B cell (primary cell): ENCODE results near the gene TM9SF4. TPM values are rescaled to one million over a fixed set of nuclear protein-coding genes. Genes with fewer than 3 reads are reported as not detected.

ENCODE experiments used
- ATAC-seq: fragments of 200-7000 bp; cut with Tn5 transposase; one replicate; pipeline ENCODE4 v1.10.0; 2021; ENCODE audit warnings: low read depth, mild to moderate bottlenecking, moderate number of reproducible peaks, moderate library complexity
- CTCF ChIA-PET: fragments of 350-600 bp; sonication (Branson Sonifier 250); formaldehyde crosslinking; loops from one replicate; lab custom pipeline; 2021; ENCODE audit warnings: antibody characterized with exemption, inconsistent platforms; lab: Charles Lee
- POLR2A ChIA-PET: fragments of 350-600 bp; sonication (Branson Sonifier 250); formaldehyde crosslinking; loops from one replicate; lab custom pipeline; 2021; ENCODE audit warnings: antibody characterized with exemption; lab: Charles Lee
- DNase-seq: peaks from one replicate; pipeline ENCODE4 v3.0.0; 2013
- H2AFZ ChIP-seq: 2 replicates; pipeline ENCODE4 v1.6.1; 2012; ENCODE audit warnings: mild to moderate bottlenecking, low read depth, low read length; ENCODE audit not compliant: insufficient read depth, poor library complexity, severe bottlenecking
- H3K27ac ChIP-seq, 2 donors: 1 replicate in 1 of 2; 2 replicates in 1 of 2; pipeline ENCODE4 v1.5.1; 2012 to 2013; ENCODE audit warnings: low read length in 2 of 2, mild to moderate bottlenecking in 2 of 2, moderate library complexity in 1 of 2
- H3K27me3 ChIP-seq, 4 experiments: fragments of 200-600 bp in 1 of 4; sonication (generic) in 1 of 4; replicated peaks in 1 of 4; 1 replicate in 2 of 4; 2 replicates in 2 of 4; pipeline versions ENCODE4 v1.6.1 to v1.7.0; 2013 to 2016; ENCODE audit warnings: low read length in 3 of 4, mild to moderate bottlenecking in 2 of 4, mixed read lengths in 1 of 4, moderate library complexity in 1 of 4; ENCODE audit not compliant: insufficient read depth in 4 of 4, control insufficient read depth in 3 of 4; ENCODE audit errors: control extremely low read depth in 1 of 4
- H3K36me3 ChIP-seq, 2 experiments: replicated peaks in 1 of 2; 1 replicate in 1 of 2; 2 replicates in 1 of 2; pipeline versions ENCODE4 v1.6.1 to v1.7.1; 2013; ENCODE audit warnings: low read length in 1 of 2; ENCODE audit not compliant: insufficient read depth in 2 of 2, control insufficient read depth in 1 of 2; ENCODE audit errors: control extremely low read depth in 1 of 2, extremely low read depth in 1 of 2
- H3K4me1 ChIP-seq, 2 donors: fragments of 200-600 bp in 1 of 2; sonication (generic) in 1 of 2; 1 replicate in 1 of 2; 2 replicates in 1 of 2; pipeline versions ENCODE4 v1.5.1 to v1.6.1; 2013 to 2017; ENCODE audit warnings: low read length in 2 of 2; ENCODE audit not compliant: control insufficient read depth in 2 of 2, insufficient read depth in 2 of 2
- H3K4me2 ChIP-seq: replicated peaks from 2 replicates; pipeline ENCODE3; 2012; ENCODE audit warnings: mild to moderate bottlenecking, low read depth, low read length; ENCODE audit not compliant: poor library complexity, severe bottlenecking
- H3K4me3 ChIP-seq, 5 experiments: fragments of 200-600 bp in 1 of 5; sonication (generic) in 1 of 5; 1 replicate in 3 of 5; 2 replicates in 2 of 5; pipeline versions ENCODE4 v1.5.1 to v1.7.0; 2011 to 2016; ENCODE audit warnings: low read length in 4 of 5, mild to moderate bottlenecking in 4 of 5, low read depth in 2 of 5, control low read depth in 1 of 5, moderate library complexity in 1 of 5; ENCODE audit not compliant: insufficient read depth in 1 of 5; ENCODE audit errors: control extremely low read depth in 1 of 5, extremely low read depth in 1 of 5
- H3K79me2 ChIP-seq: fragments of 200-600 bp; sonication (generic); one replicate; pipeline ENCODE4 v1.6.0; 2016; ENCODE audit warnings: low read length; ENCODE audit not compliant: control insufficient read depth, insufficient read depth
- H3K9ac ChIP-seq: fragments of 200-600 bp; sonication (generic); 2 replicates; pipeline ENCODE4 v1.6.1; 2017; ENCODE audit warnings: mild to moderate bottlenecking, low read length, moderate library complexity
- H3K9me3 ChIP-seq, 3 donors: one replicate each; pipeline versions ENCODE4 v1.6.1 to v1.7.1; 2013; ENCODE audit warnings: low read length in 2 of 3; ENCODE audit not compliant: control insufficient read depth in 2 of 3, insufficient read depth in 1 of 3; ENCODE audit errors: control extremely low read depth in 1 of 3
- H4K20me1 ChIP-seq: 2 replicates; pipeline ENCODE4 v1.6.0; 2012; ENCODE audit warnings: mild to moderate bottlenecking, low read length; ENCODE audit not compliant: insufficient read depth, control insufficient read depth, poor library complexity, severe bottlenecking
- H3K27ac Mint-ChIP-seq: one replicate; pipeline ENCODE4 v1.8.0; 2021; ENCODE audit warnings: mixed read lengths
- H3K27me3 Mint-ChIP-seq: one replicate; pipeline ENCODE4 v1.8.0; 2021; ENCODE audit warnings: mixed read lengths
- H3K4me1 Mint-ChIP-seq: one replicate; pipeline ENCODE4 v1.8.0; 2021; ENCODE audit warnings: mixed read lengths
- H3K4me3 Mint-ChIP-seq: one replicate; pipeline ENCODE4 v1.8.0; 2021; ENCODE audit warnings: mixed read lengths
- H3K9me3 Mint-ChIP-seq: one replicate; pipeline ENCODE4 v1.8.0; 2022; ENCODE audit warnings: mixed read lengths; ENCODE audit not compliant: insufficient read depth
- EZH2 ChIP-seq: IDR thresholded peaks from 2 replicates; pipeline ENCODE4 v1.6.1; 2012; ENCODE audit warnings: borderline replicate concordance, low read depth, mild to moderate bottlenecking, moderate library complexity, low read length; ENCODE audit not compliant: insufficient read depth, poor library complexity, severe bottlenecking
- WGBS: methylation state at CpG from one replicate; pipeline ENCODE4 v1.1.5; 2013; ENCODE audit warnings: missing lambda C conversion rate; ENCODE audit not compliant: insufficient coverage; 5-methylcytosine and 5-hydroxymethylcytosine counted together
- intact Hi-C: fragments of 100-400 bp; cut with micrococcal nuclease; formaldehyde crosslinking; loops from one replicate; pipeline ENCODE4 v1.10.0; 2022
- polyA plus RNA-seq: library from polyadenylated mRNA; depleted of rRNA; stranded (reverse); fragments of >200 nt; gene quantifications from 2 replicates; pipeline ENCODE4 v1.2.3, GENCODE V29; 2012
- total RNA-seq, 2 donors: library from RNA; stranded (reverse); fragments of 120-200 nt in 1 of 2; gene quantifications; 1 replicate in 1 of 2; 2 replicates in 1 of 2; pipeline versions ENCODE4 v1.2.3 to v1.2.4, GENCODE V29; 2013 to 2022
- TF ChIP-seq, protein P1 (sequence below): fragments of 200-600 bp; IDR thresholded peaks from one replicate; pipeline ENCODE4 v1.8.0; 2022; ENCODE audit warnings: antibody characterized with exemption, mild to moderate bottlenecking

The TM9SF4 gene
- total and polyA plus RNA-seq, 2 donors (not counting 1 experiment from before 2014, with no cell fraction given): 23.5 to 53.8 TPM

DNA sequence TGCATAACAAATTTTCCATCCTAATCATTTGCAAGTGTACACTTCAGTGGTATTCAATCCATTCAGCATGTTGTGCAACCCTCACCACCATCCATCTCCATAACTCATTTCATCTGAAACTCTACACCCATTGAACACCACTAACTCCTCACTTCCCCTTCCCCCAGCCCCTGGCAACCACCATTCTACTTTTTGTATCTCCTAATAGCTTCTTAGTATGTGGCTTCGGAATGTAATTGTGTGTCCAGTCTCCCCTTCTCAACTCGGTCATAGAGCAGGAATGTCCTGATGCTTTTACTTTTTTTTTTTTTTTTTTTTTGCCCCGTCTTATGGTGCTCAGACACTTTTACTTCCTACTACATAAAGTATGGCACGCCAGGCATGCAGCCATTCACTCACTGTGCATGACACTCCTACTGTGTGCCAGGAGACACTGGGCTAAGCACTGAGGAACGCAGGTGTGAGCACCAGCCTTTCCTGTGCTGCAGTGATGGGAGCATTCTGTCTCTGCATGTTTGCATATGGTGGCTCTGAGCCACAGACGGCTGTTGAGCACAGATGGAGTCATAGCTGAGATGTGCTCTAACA lies 42.2 kb upstream of the TM9SF4 start:
- H3K9ac ChIP-seq: no peak overlapping the region
- H3K27me3 ChIP-seq: no peaks in the 10 kb centered on the region
- no peak overlapping the region for H2AFZ ChIP-seq
- ATAC-seq (no peak), DNase-seq (no peak)
- POLR2A ChIA-PET: no interaction called here
- no peak overlapping the region for H3K4me2 ChIP-seq
- Mint-ChIP-seq H3K4me3 (no peak overlapping the region), H3K4me1 (peaks cover 48% of the 10 kb centered on the region), H3K27me3 (no peaks in the 10 kb centered on the region), H3K9me3 (no peaks in the 10 kb centered on the region), H3K27ac (no peak overlapping the region)
- H3K4me1 ChIP-seq: peaks cover 22 to 39% of the 10 kb centered on the region in 2 donors
- CTCF ChIA-PET: interaction anchor here (0.6 to 1.5 kb wide), 4 partner anchors 24 to 213 kb away, joined by 3 to 4 read pairs (median 4); no protein-coding TSS in a partner anchor
- intact Hi-C loops: no loop called here
- H3K79me2 ChIP-seq: peaks cover 9% of the 10 kb centered on the region
- no peaks in the 10 kb centered on the region for H3K9me3 ChIP-seq
- WGBS: 71% methylated on average over 1 of the region's 6 CpGs
- H3K27ac ChIP-seq: no peak overlapping the region
- no peaks in the 10 kb centered on the region for H4K20me1 ChIP-seq
- H3K4me3 ChIP-seq: no peak overlapping the region
- peaks cover 1 to 8% of the 10 kb centered on the region in 2 experiments for H3K36me3 ChIP-seq
- no peak for TF ChIP-seq EZH2
- TF ChIP-seq, protein P1, sequence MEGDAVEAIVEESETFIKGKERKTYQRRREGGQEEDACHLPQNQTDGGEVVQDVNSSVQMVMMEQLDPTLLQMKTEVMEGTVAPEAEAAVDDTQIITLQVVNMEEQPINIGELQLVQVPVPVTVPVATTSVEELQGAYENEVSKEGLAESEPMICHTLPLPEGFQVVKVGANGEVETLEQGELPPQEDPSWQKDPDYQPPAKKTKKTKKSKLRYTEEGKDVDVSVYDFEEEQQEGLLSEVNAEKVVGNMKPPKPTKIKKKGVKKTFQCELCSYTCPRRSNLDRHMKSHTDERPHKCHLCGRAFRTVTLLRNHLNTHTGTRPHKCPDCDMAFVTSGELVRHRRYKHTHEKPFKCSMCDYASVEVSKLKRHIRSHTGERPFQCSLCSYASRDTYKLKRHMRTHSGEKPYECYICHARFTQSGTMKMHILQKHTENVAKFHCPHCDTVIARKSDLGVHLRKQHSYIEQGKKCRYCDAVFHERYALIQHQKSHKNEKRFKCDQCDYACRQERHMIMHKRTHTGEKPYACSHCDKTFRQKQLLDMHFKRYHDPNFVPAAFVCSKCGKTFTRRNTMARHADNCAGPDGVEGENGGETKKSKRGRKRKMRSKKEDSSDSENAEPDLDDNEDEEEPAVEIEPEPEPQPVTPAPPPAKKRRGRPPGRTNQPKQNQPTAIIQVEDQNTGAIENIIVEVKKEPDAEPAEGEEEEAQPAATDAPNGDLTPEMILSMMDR: no peak

GRCh38 chr20:32068174-32068573 lies 41.3 kb upstream of the TM9SF4 start:
- no peak overlapping the region for H3K4me2 ChIP-seq
- CTCF ChIA-PET: no interaction called here

More at GRCh38 chr20:32068174-32068573, 41.3 kb upstream of the TM9SF4 start:
- H3K27me3 Mint-ChIP-seq: no peaks in the 10 kb centered on the region
- H3K36me3 ChIP-seq: peaks cover 1 to 11% of the 10 kb centered on the region in 2 experiments
- H3K79me2 ChIP-seq: peaks cover 9% of the 10 kb centered on the region
- POLR2A ChIA-PET: no interaction called here
- DNase-seq (no peak), ATAC-seq (no peak)
- no peak overlapping the region for H3K4me3 ChIP-seq
- no CpG with 5 or more reads among the region's 2 CpGs for WGBS
- no peaks in the 10 kb centered on the region for H3K9me3 ChIP-seq
- H3K27ac Mint-ChIP-seq: no peak overlapping the region
- no peaks in the 10 kb centered on the region for H3K9me3 Mint-ChIP-seq
- no peaks in the 10 kb centered on the region for H3K27me3 ChIP-seq
- H2AFZ ChIP-seq: no peak overlapping the region
- no peaks in the 10 kb centered on the region for H4K20me1 ChIP-seq
- no peak for TF ChIP-seq EZH2
- TF ChIP-seq, protein P1: no peak
- no peak overlapping the region for H3K4me3 Mint-ChIP-seq
- H3K4me1 ChIP-seq: peaks cover 14 to 31% of the 10 kb centered on the region in 2 donors
- H3K27ac ChIP-seq: no peak overlapping the region
- intact Hi-C loops: no loop called here
- H3K9ac ChIP-seq: no peak overlapping the region
- H3K4me1 Mint-ChIP-seq: peaks cover 41% of the 10 kb centered on the region
